MM.1S (cell line): ENCODE results near the gene NFYB.

Source experiments
- CTCF ChIP-seq: fragments of 300-600 bp; sonication (generic); IDR thresholded peaks from 2 replicates; pipeline ENCODE4 v1.5.1; 2016; ENCODE audit warnings: antibody characterized with exemption, low read length, mixed read lengths
- EZH2 ChIP-seq: fragments of 300-600 bp; sonication (generic); optimal IDR thresholded peaks from 2 replicates; pipeline ENCODE3; 2017; ENCODE audit warnings: low read depth, mild to moderate bottlenecking, antibody characterized with exemption, low read length, mixed read lengths
- EZH2phosphoT487 ChIP-seq: fragments of 300-600 bp; sonication (generic); IDR thresholded peaks from 2 replicates; pipeline ENCODE4 v1.6.1; 2018; ENCODE audit warnings: antibody characterized with exemption, low read length

- TF ChIP-seq CTCF (no peak), EZH2phosphoT487 (no peak), EZH2 (no peak)
These were observed 44.1 kb upstream of the NFYB start for GRCh38 chr12:104182144-104182543.
